22Rv1 (cell line): ENCODE results near the gene SNF8.

Experiments used
- H3K27ac ChIP-seq: fragments of 450-650 bp; 2 replicates; pipeline ENCODE4 v1.5.1; 2017
- CTCF ChIP-seq: fragments of 450-650 bp; IDR thresholded peaks from 2 replicates; pipeline ENCODE4 v1.5.1; 2017; ENCODE audit warnings: mild to moderate bottlenecking
- ZFX ChIP-seq: fragments of 450-650 bp; IDR thresholded peaks from 2 replicates; pipeline ENCODE4 v1.6.1; 2017; ENCODE audit warnings: antibody characterized with exemption, borderline replicate concordance

SNF8 gene

GRCh38 chr17:48960834-48961515 is 16.3 kb upstream of the SNF8 start:
- no peak overlapping the region for H3K27ac ChIP-seq
- no peak for TF ChIP-seq ZFX
- TF ChIP-seq CTCF = no peak

DNA sequence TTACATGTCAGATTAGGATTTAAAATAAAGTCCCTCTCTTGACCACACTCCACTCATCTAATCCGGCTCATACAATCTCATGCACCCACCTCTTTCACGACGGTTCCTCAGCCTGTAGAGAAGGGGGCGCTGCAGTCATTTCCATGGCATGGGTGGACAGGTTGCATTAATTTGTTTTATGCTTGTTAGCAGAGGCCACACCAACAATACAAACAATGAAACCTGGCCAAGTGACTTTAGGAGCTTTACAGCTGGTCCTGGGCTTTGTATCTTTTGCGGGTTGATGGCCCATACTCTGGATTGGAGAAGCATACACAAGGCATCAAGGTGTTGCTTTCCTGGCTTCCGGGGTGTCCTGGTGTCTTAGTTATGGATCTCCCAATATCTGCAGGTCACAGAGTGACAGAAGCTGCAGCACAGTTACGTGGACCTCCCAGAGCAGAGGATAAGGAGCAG is 9.7 kb upstream of the SNF8 start:
- no peak overlapping the region for H3K27ac ChIP-seq
- TF ChIP-seq CTCF (peak; percentile 83), ZFX (no peak)

DNA sequence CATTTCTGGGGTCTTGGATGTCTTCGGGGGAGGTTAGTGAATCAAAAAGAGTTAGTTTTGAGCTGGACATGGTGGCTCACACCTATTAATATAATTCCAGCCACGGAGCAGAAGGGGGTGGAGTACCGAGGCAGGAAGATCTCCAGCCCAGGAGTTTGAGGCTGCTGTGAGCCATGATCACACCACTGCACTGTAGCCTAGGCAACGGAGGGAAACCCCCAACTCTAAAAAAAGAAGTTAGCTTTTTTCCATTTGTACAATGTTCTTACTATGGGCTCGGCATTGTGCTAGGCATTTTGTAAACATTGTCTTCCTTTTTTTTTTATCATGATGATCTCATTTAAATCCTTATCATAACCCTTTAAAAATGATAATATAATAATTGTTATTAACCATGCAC is 8.3 kb upstream of the SNF8 start:
- no peak overlapping the region for H3K27ac ChIP-seq
- TF ChIP-seq CTCF (no peak), ZFX (no peak)

- TF ChIP-seq CTCF = no peak
- no peak for TF ChIP-seq ZFX
- H3K27ac ChIP-seq = no peak overlapping the region
Measured at GRCh38 chr17:48951572-48951971, 6.9 kb upstream of the SNF8 start.

GRCh38 chr17:48945261-48945651 is 614 bp upstream of the SNF8 start:
- H3K27ac ChIP-seq = peak overlapping the region; percentile 81

DNA sequence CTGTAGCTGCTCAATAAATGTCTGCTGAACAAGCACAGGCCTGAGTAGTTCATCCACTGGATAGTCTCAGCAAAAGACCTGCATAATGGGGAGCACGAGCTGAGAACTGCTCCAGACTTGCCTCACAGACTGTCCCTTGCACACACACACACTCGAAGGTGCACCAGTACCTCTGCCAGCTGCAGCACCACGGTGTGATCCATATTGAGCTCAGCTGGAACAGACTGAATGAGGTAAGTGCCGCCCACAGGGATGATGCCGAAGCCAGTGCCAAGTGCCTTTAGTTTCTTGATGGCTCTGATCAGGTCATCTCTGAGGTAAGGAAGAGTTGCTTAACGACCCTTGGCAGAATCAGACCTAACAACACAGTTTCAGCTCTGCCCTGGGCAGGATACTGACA is 11.6 kb downstream of the SNF8 start:
- TF ChIP-seq CTCF (no peak), ZFX (no peak)
- no peak overlapping the region for H3K27ac ChIP-seq

DNA sequence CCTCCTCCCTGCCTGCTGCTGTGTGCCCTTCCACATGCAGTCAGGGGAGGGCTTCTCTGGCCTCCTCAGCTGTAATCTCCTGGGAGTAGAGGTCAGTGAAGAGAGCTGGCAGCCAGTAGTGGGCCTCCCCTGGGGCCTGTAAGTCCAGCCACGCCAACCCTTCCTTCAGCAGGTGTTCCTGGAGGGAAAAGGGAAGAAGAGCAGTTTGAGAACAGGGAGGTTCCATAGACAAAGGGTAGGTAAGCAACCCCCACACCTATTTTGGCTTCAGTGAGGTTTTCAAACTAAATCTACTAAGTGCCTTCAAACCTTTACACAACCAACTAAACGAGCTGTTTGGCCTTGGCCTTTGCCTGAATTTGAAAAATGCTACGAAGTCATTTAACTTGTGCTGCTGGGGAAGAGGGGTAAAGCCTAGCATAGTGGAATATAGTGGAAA is 14.2 kb downstream of the SNF8 start:
- TF ChIP-seq CTCF (no peak), ZFX (no peak)
- H3K27ac ChIP-seq = 0 out of 2 replicates have a peak overlapping the region, but pooled peaks have one; percentile 33

DNA sequence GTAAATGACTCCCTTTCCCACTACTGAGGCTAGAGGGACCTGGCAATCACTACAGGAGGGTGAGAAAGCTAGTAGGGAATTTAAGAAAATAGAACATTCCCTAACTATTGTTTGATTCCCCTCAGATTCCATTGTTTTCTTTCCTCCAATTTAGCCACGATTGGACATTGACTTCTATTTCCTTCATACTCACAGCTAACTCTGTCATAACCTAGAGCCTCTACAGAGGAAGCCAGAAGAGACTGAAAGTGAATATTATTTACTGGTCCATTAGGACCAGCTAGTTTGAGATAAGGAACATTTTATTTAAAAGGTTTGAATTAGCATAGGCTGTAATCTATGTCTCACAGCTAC is 14.9 kb downstream of the SNF8 start:
- no peak for TF ChIP-seq CTCF
- TF ChIP-seq ZFX = no peak
- peak overlapping the region; percentile 33; the same call in 1 of the 2 replicates for H3K27ac ChIP-seq
